ENCODE measurements around the gene SLC35B2.

SLC35B2 gene

DNA sequence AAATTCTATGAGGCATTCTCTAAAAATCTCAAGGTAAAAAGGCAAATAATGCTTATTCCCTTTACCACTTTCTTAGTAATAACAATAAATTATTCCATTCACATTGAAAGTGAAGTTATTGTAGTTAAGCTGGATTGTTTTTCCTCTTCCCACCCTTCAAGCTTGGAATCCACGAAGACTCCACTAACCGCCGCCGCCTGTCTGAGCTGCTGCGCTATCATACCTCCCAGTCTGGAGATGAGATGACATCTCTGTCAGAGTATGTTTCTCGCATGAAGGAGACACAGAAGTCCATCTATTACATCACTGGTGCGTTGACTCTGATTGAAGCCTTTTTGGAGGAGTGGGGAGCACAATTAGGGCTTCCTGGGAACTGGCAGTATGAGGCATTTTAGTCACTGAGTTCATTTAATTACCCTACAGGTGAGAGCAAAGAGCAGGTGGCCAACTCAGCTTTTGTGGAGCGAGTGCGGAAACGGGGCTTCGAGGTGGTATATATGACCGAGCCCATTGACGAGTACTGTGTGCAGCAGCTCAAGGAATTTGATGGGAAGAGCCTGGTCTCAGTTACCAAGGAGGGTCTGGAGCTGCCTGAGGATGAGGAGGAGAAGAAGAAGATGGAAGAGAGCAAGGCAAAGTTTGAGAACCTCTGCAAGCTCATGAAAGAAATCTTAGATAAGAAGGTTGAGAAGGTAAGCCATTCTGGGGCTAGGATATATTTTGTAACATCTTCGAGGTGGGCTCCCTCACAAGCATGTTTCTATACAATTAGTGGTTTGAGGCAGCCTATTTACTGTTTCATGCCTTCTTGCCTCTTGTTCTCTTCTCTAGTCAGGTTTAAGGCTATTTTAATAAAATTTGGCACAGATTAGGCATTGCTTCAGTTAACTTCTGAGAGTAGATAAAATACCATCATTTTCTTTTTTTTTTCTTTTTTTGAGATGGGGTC is 5.5 kb downstream of the SLC35B2 start:
- no peak for DNase-seq

DNA sequence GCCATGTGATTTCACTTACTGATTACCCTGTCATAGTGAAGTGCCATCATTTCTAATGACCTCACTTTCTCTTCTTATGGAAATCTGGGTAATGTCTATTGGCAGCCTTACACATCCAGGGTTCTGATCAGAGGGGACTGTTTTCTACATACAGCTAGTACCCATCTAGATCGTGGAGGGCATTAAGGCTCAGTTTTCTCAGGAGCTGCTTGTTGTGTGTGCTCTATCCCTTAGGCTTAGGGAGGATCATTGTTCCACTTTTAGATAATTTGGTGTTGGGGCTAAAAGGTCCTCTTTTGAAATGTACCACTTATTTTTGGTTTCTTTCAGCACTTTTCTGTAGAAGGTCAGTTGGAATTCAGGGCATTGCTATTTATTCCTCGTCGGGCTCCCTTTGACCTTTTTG is 6.6 kb downstream of the SLC35B2 start:
- DNase-seq, result no peak

DNA sequence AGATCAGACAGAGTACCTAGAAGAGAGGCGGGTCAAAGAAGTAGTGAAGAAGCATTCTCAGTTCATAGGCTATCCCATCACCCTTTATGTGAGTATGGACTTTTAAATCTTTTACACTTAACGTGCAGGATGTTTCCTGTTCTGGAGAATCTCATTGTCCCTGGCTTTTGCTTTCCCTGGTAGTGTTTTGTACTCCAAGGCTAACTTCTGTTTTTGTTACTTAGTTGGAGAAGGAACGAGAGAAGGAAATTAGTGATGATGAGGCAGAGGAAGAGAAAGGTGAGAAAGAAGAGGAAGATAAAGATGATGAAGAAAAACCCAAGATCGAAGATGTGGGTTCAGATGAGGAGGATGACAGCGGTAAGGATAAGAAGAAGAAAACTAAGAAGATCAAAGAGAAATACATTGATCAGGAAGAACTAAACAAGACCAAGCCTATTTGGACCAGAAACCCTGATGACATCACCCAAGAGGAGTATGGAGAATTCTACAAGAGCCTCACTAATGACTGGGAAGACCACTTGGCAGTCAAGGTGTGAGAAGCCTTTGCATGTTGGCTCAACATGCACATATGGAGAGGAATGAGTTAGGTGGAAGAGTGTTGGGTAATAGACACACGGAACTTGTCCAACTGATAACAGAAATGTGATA is 7.1 kb downstream of the SLC35B2 start:
- no peak for DNase-seq

DNA sequence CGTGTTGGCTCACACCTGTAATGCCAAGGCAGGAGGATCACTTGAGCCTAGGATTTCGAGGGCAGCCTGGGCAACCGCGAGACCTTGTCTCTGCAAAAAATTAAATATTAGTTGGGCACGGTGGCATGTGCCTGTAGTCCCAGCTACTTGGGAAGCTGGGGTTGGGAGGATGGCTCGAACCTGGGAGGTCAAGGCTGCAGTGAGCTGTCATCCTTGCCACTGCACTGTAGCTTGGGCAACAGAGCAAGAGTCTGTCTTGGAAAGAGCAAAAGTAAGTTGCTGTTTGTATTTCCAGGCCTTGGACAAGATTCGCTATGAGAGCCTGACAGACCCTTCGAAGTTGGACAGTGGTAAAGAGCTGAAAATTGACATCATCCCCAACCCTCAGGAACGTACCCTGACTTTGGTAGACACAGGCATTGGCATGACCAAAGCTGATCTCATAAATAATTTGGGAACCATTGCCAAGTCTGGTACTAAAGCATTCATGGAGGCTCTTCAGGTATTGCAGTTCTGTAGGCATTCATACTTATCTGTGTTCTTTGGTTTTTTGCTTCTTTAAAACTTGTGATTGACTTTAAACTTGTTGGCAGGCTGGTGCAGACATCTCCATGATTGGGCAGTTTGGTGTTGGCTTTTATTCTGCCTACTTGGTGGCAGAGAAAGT is 8.1 kb downstream of the SLC35B2 start:
- no peak for DNase-seq

DNA sequence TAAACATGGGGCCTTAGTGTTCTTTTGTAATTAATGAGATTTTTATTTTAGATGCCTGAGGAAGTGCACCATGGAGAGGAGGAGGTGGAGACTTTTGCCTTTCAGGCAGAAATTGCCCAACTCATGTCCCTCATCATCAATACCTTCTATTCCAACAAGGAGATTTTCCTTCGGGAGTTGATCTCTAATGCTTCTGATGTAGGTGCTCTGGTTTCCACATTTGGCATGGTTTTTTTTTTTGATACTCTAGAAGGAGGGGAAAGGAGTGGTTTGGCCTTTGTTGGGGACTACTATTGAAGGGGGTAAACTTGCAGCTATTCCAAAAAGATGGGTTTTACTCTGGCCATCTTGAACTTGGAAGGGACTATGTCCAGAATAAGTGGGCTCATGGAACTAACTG is 8.7 kb downstream of the SLC35B2 start:
- DNase-seq, result no peak

DNA sequence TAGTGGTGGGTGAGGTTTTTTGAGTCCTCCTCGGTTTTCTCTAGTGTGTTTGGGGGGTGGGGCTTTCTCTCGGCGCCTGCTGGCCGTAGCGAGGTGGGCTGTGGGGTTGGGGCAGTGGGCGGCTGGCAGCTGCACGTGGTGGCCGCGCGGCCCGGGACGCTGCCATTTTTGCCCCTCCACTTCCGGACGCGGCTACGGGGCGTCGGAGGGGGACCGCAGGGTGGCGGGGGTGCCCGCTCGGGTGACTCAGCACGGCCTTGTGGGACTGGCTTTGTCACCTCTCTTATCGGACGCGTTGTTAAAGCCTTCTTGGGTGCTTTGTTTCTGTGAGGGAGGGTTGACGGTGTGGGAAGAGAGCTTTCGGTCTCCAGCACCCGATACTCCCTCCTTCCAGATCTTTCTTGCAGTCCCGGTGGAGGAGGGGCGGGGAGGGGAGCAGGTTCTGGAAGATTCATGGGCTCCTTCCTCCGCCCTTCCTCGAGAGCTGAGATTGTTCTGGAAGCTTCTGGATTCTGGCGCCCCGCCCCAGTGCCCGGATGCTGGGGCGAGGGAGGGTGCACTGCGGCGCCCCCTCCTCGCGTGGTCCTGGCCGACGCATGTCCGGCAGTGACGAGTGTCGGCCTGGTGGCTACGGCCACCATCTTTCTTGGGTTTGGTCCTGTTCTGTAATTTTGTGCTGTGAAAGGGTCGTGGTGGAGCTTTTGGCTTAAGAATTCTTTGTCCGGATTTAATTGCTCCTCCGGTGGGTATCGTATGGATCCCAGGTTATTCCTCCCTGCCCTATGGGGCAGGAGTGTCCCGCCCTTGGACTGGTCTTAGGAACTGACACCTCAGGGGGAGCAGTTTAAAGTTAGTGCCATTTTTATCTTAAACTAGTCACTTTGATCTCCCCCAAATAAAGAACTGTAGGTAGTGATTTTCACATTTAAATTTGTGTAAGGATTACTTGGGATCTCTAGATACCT is 9.7 kb downstream of the SLC35B2 start:
- DNase-seq, result peak; percentile 88

DNA sequence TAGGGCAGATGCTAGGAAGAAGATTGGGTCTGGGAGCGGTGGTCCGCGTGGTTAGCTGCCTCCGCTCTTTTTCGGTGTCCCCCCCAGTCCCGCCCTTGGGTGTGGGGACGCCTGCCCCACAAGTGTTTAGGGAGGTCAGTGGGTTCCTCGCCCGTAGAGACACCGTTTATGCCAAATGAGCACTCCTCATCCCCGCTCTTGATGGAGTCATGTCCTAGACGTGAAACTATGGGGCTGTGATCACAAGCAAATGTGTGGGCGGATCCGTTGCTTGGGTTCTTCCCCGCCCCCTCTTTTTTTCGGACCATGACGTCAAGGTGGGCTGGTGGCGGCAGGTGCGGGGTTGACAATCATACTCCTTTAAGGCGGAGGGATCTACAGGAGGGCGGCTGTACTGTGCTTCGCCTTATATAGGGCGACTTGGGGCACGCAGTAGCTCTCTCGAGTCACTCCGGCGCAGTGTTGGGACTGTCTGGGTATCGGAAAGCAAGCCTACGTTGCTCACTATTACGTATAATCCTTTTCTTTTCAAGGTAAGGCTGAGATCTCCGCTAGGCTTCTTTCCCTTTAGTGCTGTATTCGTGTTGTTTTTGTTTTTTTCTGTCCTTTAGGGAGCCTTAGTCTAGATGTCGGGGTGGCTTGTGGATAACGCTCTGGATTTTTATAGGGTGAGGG is 10.5 kb downstream of the SLC35B2 start, which contains the start of gene HSP90AB1:
Gene HSP90AB1 (plus strand): TSS at position 439 of the 675 bp plus-strand sequence. CDS start 1,529 bp downstream, outside the sequence.
- DNase-seq, result peak; percentile 96

DNA sequence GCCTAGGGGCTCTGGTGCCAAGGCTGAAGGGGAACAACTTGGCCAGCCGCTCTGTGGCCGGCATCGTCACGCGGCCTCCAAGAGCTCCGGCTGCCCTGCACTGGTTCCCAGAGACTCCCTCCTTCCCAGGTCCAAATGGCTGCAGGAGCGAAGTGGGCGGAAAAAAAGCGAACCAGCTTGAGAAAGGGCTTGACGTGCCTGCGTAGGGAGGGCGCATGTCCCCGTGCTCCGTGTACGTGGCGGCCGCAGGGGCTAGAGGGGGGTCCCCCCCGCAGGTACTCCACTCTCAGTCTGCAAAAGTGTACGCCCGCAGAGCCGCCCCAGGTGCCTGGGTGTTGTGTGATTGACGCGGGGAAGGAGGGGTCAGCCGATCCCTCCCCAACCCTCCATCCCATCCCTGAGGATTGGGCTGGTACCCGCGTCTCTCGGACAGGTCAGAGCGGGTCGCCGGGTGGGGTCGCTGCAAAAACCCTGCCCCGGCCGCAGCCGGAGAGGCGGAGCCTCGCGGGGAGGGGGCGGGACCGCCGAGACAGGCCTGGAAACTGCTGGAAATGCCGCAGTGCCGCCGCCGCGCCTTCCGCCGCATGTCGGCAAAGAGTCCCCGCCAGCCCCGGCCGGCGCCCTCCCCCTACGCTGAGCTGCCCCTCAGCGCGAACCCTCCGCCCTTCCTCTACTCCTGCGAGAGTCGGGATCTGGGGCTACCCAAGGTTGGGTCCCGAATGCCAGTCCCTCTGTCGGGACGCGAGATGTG is 11.2 kb downstream of the SLC35B2 start:
- DNase-seq, result peak; percentile 93

DNA sequence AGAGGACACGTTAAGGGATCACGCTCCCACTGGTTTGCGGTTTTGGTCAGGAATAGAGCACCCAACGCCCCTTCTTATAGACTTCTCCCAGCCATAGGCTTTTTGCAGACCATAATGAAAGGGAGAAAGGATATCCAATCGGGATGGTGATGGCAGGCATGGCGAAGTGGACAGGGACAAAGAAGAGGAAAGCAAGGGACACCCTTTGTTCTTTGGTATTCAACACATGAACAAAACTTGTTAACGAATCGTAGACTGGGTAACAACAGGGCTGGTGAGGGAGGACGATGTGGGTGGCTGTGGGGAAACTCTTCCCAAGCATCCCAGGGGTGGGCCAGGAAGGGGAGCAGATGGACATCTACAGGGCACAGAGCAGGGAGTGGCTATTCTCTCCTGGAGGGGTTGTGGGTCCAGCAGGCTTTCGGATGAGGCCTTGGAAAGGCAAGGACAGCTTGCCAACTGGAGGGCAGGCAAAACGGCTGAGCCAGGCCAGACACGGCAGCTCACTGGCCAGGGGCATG is 11.9 kb downstream of the SLC35B2 start:
- DNase-seq, result no peak

DNA sequence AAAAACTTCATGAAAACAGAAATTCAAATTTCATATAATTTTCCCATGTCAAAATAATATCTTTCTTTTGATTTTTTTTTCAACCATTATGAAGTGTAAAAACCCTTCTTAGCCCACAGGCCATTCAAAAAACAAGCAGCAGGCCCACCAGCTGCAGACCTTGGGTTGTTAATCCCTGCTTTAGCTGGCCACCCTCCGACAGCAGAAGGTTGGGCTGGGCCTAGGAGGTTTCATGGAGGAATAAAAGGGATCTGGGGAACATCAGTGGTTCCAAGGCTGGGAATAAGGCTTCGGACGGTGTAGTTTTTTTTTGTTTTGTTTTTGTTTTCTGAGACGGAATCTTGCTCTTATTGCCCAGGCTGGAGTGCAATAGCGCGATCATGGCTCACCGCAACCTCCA is 14.0 kb downstream of the SLC35B2 start:
- DNase-seq, result no peak

DNA sequence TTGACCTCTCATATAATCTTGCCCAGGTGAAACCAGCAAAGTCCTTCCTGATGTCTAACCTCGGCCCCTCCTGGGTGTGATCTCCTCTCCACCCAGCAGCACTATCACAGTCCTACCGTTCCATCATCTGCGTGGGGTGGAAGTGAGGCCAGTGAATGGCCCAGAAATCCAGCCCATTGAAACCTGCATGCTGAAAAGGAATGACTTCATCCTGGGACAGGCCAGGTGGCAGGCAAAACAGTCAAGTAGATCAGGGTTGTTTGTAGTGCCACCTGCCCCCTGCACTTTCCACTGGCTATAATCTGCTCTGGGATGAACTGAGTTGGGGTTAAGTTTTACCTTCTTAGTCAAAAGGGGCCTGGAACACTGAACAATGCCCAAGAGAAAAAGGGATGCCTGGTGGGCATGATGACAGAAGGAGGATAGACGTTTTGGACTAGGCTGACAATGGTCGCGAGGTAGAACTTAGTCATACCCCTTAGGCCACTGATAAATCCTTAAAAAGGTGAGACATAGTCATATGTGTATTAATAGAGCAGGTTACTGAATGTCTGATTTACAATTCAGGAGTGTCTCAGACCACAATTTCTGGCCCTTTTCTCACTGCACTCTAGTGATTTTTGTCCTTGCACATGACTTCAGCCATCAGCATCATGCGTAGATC is 18.5 kb downstream of the SLC35B2 start:
- no peak for DNase-seq

DNA sequence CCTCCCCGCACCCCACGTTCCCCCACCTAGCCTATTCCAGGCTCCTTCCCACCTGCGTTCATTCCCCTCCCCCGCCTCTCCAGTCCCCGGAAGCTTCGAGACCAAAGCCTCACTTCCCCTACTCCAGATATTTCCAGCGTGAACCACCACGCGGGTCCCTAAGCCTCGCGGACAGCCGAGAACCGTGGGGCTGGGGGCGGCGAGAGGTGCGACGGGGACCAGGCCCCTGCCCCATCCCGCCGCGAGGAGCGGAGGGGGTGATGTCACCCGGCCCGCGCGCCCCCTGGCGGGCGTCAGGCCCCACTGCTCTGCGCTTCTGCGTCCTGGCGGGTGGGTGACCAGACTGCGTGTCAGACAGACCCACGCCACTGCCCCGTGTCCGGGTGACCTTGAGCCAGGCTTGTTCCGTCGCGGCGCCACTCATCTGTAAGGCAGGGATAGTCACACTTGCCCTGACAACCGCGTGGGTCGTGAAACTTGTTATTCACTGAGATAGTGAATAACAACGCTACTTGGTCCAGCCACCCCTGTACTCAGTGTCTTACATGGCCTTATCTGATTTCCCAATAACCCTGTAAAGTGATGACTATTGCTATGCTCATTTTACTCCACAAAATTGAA is 19.4 kb downstream of the SLC35B2 start:
- DNase-seq, result peak; percentile 84

DNA sequence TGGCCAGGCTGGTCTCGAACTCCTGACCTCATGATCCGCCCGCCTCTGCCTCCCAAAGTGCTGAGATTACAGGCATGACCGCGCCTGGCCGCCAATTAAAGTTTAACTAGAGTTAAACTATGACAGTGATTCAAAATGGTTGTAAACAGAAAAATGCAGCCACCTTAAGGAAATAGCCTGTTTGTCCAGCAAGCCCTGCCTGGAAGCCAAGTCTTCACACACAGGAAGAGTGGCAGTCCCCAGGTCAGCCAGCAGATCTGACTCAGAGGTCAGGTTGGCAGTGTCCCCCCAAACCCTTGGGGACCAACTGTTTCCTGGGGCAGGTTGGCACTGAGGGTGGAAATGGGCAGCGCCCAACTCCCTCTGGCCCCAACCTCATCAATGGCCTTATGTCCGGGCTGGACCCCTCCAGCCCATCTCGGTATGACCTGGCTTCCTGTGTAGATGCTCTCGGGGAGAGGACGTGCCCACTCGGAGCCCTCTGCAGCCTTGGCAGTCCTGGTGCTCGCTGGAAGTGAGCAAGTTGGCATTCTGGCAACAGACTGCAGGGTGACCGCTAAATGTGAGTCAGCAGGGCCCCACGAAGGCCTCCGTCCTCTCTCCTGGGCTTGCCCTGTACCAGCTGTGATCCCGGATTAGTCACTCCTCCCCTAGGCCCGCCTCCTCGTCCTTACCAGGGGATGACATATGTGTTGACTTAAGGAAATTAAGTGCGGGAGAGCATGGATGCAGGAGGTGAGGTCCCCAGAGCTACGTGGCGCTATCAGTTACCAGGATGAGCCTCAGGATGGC is 20.1 kb downstream of the SLC35B2 start:
- DNase-seq, result peak; percentile 84

DNA sequence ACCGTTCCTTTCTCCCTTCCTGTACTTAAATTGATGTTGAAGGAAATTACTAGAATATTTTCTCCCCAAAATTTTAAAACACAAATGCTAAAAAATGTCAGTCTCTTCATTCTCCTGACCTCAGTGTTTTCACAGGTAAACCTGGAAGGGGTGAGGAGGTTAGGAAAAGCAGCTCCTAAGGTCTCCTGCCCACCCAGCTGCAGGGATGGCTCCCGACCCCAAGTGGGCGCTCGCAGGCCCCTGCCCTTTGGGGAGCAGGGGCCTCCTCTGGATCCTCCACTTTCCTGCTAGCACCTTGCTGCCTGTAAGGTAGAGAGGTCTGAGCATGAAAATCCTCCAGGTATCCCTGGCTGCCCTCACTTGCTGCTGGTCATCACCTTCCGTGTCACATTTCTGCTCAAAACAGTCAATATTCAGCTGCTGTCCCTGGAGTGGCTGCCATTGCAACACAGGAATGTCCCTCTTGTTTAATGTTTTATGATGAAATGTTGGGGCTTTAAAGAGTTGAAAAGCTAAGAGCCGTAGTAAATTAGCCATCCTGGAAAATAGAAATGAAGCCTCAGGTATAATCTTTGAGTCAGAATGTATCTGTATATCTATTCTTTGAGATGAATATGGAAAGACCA is 21.3 kb downstream of the SLC35B2 start:
- no peak for DNase-seq

DNA sequence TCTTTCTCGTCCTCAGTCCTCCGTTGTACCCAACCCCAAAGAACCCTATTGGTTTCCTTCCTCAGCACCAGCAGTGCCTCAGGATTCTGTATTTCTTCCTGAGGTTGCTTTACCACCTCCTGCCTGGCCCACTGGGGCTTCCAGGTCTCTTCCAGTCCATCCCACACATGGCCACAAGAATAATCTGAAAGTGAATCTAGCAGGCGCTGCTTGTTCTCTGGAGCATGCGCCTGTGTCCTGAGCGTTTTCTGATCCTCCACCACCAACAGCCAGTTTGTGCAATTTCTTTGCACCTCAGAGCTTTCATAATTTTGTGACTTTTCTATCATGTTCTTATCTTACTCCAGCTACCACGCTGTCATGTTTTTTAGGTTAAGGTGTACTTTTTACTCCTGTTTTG is 22.1 kb downstream of the SLC35B2 start:
- no peak for DNase-seq

DNA sequence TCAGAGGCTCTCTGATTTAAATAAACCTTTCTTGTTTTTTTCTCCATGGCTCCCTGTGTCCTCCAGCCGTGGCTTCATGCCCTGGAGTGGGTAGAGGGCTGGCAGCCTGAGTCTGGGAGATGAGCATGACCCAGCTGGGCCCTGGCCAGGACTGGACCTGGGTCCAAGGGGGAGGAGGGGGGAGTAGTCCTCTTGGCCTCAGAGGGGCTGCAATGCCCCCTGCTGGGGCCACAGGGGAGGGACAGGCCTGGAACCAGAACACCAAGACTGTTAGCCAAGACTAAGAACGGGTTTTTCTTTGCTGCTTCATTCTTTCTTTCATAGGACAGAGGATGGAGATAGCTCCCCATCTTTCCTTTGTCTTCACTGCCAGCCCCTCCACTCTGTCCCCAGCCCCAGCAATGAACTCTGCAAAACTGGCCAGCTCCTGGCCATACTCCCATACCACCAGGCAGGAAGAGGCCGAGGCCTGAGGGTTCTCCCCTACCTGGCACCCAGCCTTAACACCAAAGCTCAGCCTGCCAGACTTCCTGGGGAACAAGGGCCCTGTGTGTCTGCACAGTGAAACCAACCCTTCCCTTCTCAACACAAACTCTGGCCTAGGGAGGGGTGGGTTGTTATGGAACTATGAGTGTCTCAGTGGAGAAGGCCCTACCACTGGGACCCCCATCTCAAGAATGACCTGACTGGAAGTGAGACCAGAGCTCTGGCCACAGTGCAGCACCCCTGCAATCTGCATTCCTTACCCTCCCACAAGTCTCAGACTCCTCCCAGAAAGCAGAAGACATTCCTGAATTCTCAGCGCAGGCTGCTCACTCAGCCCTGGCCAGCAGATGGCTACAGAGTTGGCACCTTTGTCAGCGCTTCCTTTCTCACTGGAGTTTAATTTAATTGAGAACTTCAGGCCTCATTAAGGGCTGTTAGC is 23.0 kb downstream of the SLC35B2 start:
- no peak for DNase-seq

DNA sequence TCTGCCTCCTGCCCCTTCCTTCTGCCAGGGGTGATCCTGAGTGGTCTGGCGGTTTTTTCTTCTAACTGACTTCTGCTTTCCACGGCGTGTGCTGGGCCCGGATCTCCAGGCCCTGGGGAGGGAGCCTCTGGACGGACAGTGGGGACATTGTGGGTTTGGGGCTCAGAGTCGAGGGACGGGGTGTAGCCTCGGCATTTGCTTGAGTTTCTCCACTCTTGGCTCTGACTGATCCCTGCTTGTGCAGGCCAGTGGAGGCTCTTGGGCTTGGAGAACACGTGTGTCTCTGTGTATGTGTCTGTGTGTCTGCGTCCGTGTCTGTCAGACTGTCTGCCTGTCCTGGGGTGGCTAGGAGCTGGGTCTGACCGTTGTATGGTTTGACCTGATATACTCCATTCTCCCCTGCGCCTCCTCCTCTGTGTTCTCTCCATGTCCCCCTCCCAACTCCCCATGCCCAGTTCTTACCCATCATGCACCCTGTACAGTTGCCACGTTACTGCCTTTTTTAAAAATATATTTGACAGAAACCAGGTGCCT is 23.7 kb downstream of the SLC35B2 start:
- no peak for DNase-seq
